NCI-H187 (cell line): Measurements from ENCODE around the gene APOM.

Source experiments
- DNase-seq, 2 experiments: peaks; one replicate each; lab custom pipeline; 2025; lab: John Stamatoyannopoulos, UW

APOM gene

GRCh38 chr6:31705931-31706330, 50.2 kb downstream of the APOM start:
- no peak for DNase-seq

GRCh38 chr6:31706599-31706998, 50.9 kb downstream of the APOM start, which contains the start of gene LY6G6F:
LY6G6F (plus strand) TSS chr6:31706866; CDS start chr6:31706907, 41 bp downstream.
- no peak for DNase-seq

GRCh38 chr6:31707701-31708100, 52.0 kb downstream of the APOM start:
- no peak for DNase-seq
